Uterus (tissue), 4 donors: ENCODE measurements around the gene RMND1. TPM values are rescaled to one million over a fixed set of nuclear protein-coding genes. Genes with fewer than 3 reads are reported as not detected.
A peak's percentile ranks its signal among the peaks of the same experiment; 100 is the strongest.

Source experiments
- DNase-seq, 2 donors: peaks; one replicate each; pipeline ENCODE4 v3.0.0-alpha.2; 2019 to 2020
- H3K27ac ChIP-seq, 2 donors: fragments of 200-600 bp; sonication (generic); 1 replicate in 1 of 2; 2 replicates in 1 of 2; pipeline ENCODE4 v1.5.1; 2016 to 2018
- H3K27me3 ChIP-seq, 2 donors: fragments of 200-600 bp; sonication (generic); one replicate each; pipeline ENCODE4 v1.5.1; 2018 to 2019; ENCODE audit warnings: control low read depth in 1 of 2
- H3K36me3 ChIP-seq, 2 donors: fragments of 200-600 bp; sonication (generic); one replicate each; pipeline ENCODE4 v1.5.1; 2019; ENCODE audit warnings: control low read depth in 1 of 2
- H3K4me1 ChIP-seq, 2 donors: fragments of 200-600 bp; sonication (generic); one replicate each; pipeline ENCODE4 v1.5.1; 2018 to 2019; ENCODE audit warnings: control low read depth in 1 of 2
- H3K4me3 ChIP-seq, 2 donors: fragments of 200-600 bp; sonication (generic); 1 replicate in 1 of 2; 2 replicates in 1 of 2; pipeline ENCODE4 v1.5.1; 2018 to 2019; ENCODE audit warnings: mild to moderate bottlenecking in 1 of 2
- H3K9me3 ChIP-seq, 2 donors: fragments of 200-600 bp; sonication (generic); one replicate each; pipeline ENCODE4 v1.5.1; 2019; ENCODE audit warnings: control low read depth in 1 of 2
- CTCF ChIP-seq, 4 experiments: fragments of 200-600 bp in 2 of 4; fragments of 450-650 bp in 2 of 4; sonication (generic) in 2 of 4; IDR thresholded peaks; one replicate each; pipeline ENCODE4 v1.5.1; 2016 to 2019; ENCODE audit warnings: antibody characterized with exemption in 4 of 4, mild to moderate bottlenecking in 2 of 4, moderate library complexity in 1 of 4
- POLR2A ChIP-seq, 2 donors: fragments of 450-650 bp; IDR thresholded peaks; one replicate each; pipeline ENCODE4 v1.6.1; 2016; ENCODE audit warnings: antibody characterized with exemption in 2 of 2, mild to moderate bottlenecking in 1 of 2, moderate library complexity in 1 of 2
- intact Hi-C: fragments of 100-400 bp; cut with DNase I; formaldehyde crosslinking; loops from one replicate; pipeline ENCODE4 v1.15.1; 2023; ENCODE audit warnings: low total_unique reads
- total RNA-seq, 4 donors: library from RNA; depleted of rRNA in 3 of 4; stranded (reverse); fragments of >200 nt in 3 of 4; gene quantifications; one replicate each; pipeline versions ENCODE4 v1.1.0 to v1.2.4, GENCODE V29; 2014 to 2023
- donor health status: DM: yes; HTN: yes; CAD: no.

Gene RMND1
- total RNA-seq, 4 donors from 2014 or later: 4.1 to 48.8 (median 21.1) TPM

- intact Hi-C loops: no loop called here
- TF ChIP-seq CTCF (IDR thresholded peaks at IDR 0.05): no peak
- no peak for TF ChIP-seq POLR2A (IDR thresholded peaks at IDR 0.05)
- Histone ChIP-seq H3K4me3 (no peak overlapping the region), H3K4me1 (peaks cover 6 to 9% of the 10 kb centered on the region in 2 donors), H3K36me3 (no peaks in the 10 kb centered on the region), H3K27ac (peak overlapping the region; percentile 71 to 87), H3K27me3 (no peaks in the 10 kb centered on the region), H3K9me3 (no peaks in the 10 kb centered on the region)
- no peak for DNase-seq
These were observed 6.4 kb downstream of the RMND1 start for GRCh38 chr6:151445482-151445881.

GRCh38 chr6:151443911-151444621 is 7.9 kb downstream of the RMND1 start:
- DNase-seq: no peak
- TF ChIP-seq POLR2A (IDR thresholded peaks at IDR 0.05) (no peak), CTCF (IDR thresholded peaks at IDR 0.05) (no peak)
- intact Hi-C loops: no loop called here
- Histone ChIP-seq H3K36me3 (no peaks in the 10 kb centered on the region), H3K4me3 (no peak overlapping the region), H3K9me3 (no peaks in the 10 kb centered on the region), H3K4me1 (peaks cover 6 to 9% of the 10 kb centered on the region in 2 donors), H3K27ac (peak overlapping the region in 1 of 2 donors; percentile 44), H3K27me3 (no peaks in the 10 kb centered on the region)

- no peaks in the 10 kb centered on the region for H3K27me3 ChIP-seq
- no peak for TF ChIP-seq POLR2A (IDR thresholded peaks at IDR 0.05)
- no peak for TF ChIP-seq CTCF (IDR thresholded peaks at IDR 0.05)
- H3K4me3 ChIP-seq: no peak overlapping the region
- H3K27ac ChIP-seq: peak overlapping the region in 1 of 2 donors; percentile 46
- no peaks in the 10 kb centered on the region for H3K36me3 ChIP-seq
- H3K4me1 ChIP-seq: peaks cover 6 to 9% of the 10 kb centered on the region in 2 donors
- H3K9me3 ChIP-seq: no peaks in the 10 kb centered on the region
- no peak for DNase-seq
- intact Hi-C loops: no loop called here
These were observed 8.5 kb downstream of the RMND1 start for GRCh38 chr6:151443454-151443853.

GRCh38 chr6:151442371-151442770 is 9.6 kb downstream of the RMND1 start:
- no peaks in the 10 kb centered on the region for H3K36me3 ChIP-seq
- H3K27ac ChIP-seq: no peak overlapping the region
- no peaks in the 10 kb centered on the region for H3K9me3 ChIP-seq
- DNase-seq: no peak
- intact Hi-C loops: no loop called here
- no peak overlapping the region for H3K4me3 ChIP-seq
- no peaks in the 10 kb centered on the region for H3K27me3 ChIP-seq
- TF ChIP-seq POLR2A (IDR thresholded peaks at IDR 0.05) (no peak), CTCF (IDR thresholded peaks at IDR 0.05) (no peak)
- peaks cover 6 to 9% of the 10 kb centered on the region in 2 donors for H3K4me1 ChIP-seq

GRCh38 chr6:151441390-151442166 is 10.3 kb downstream of the RMND1 start:
- Histone ChIP-seq H3K9me3 (no peaks in the 10 kb centered on the region), H3K4me1 (peaks cover 6 to 9% of the 10 kb centered on the region in 2 donors), H3K27me3 (no peaks in the 10 kb centered on the region), H3K4me3 (no peak overlapping the region), H3K36me3 (no peaks in the 10 kb centered on the region), H3K27ac (peak overlapping the region; percentile 31 to 63)
- DNase-seq: no peak
- TF ChIP-seq POLR2A (IDR thresholded peaks at IDR 0.05): no peak
- TF ChIP-seq CTCF (IDR thresholded peaks at IDR 0.05): no peak
- intact Hi-C loops: no loop called here
